LNCaP clone FGC (cell line): ENCODE measurements around the gene GNPDA1.
A peak's percentile ranks its signal among the peaks of the same experiment; 100 is the strongest.

Experiments
- DNase-seq: peaks from one replicate; pipeline ENCODE4 v3.0.0-alpha.2; 2011; ENCODE audit warnings: low read depth
- H3K4me3 ChIP-seq: 2 replicates; pipeline ENCODE4 v1.5.1; 2011; ENCODE audit warnings: mild to moderate bottlenecking, low read depth, low read length, control low read depth
- CTCF ChIP-seq: IDR thresholded peaks from 2 replicates; pipeline ENCODE4 v1.5.1; 2012; ENCODE audit warnings: mild to moderate bottlenecking; ENCODE audit not compliant: control insufficient read depth, insufficient read depth; ENCODE audit errors: extremely low read depth

The GNPDA1 gene

GRCh38 chr5:141969783-141970771 is 42.8 kb downstream of the GNPDA1 start:
- H3K4me3 ChIP-seq, result peak overlapping the region; percentile 87
- peak; percentile 40 for DNase-seq
- TF ChIP-seq CTCF, result no peak

- TF ChIP-seq CTCF, result peak; percentile 84
- H3K4me3 ChIP-seq, result peak within 1 kb of the TSS; percentile 87
- DNase-seq, result peak; percentile 50
Observed at GRCh38 chr5:141968914-141969608, 43.8 kb downstream of the GNPDA1 start, which contains the start of gene RNF14. Gene RNF14 (plus strand): TSS chr5:141969105. CDS start chr5:141973589, 4,484 bp downstream.

GRCh38 chr5:141966963-141967333 is 45.9 kb downstream of the GNPDA1 start:
- DNase-seq, result no peak
- no peak overlapping the region for H3K4me3 ChIP-seq
- TF ChIP-seq CTCF, result no peak

GRCh38 chr5:141966275-141966962 is 46.4 kb downstream of the GNPDA1 start:
- no peak for TF ChIP-seq CTCF
- no peak overlapping the region for H3K4me3 ChIP-seq
- DNase-seq, result no peak

GRCh38 chr5:141965071-141965470 is 47.8 kb downstream of the GNPDA1 start:
- no peak for TF ChIP-seq CTCF
- no peak for DNase-seq
- H3K4me3 ChIP-seq, result no peak overlapping the region

GRCh38 chr5:141963701-141964100 is 49.1 kb downstream of the GNPDA1 start:
- no peak for TF ChIP-seq CTCF
- no peak overlapping the region for H3K4me3 ChIP-seq
- DNase-seq, result no peak
